Epithelial cell of proximal tubule (primary cell): ENCODE results near the gene FCRLB. TPM values are rescaled to one million over a fixed set of nuclear protein-coding genes. Genes with fewer than 3 reads are reported as not detected.
"Not testable (repeated sequence)": the region's sequence is repeated elsewhere in the genome, so short reads cannot be mapped to it uniquely, and the experiment has no call there.

Experiments used
- DNase-seq: peaks from one replicate; pipeline ENCODE4 v3.0.0-alpha.2; 2011; ENCODE audit warnings: low read depth
- H3K4me3 ChIP-seq: 2 replicates; pipeline ENCODE4 v1.5.1; 2011; ENCODE audit warnings: low read depth, mild to moderate bottlenecking, low read length
- CTCF ChIP-seq: conservative IDR thresholded peaks from 2 replicates; pipeline ENCODE4 v1.5.1; 2012; ENCODE audit warnings: low read depth, mild to moderate bottlenecking, low read length
- total RNA-seq: library from RNA; depleted of rRNA; stranded (reverse); fragments of >200 nt; gene quantifications from 2 replicates; pipeline ENCODE4 v1.2.3, GENCODE V29; 2015

The FCRLB gene
- 1.5 and 3.6 TPM in 2 replicates for total RNA-seq

GRCh38 chr1:161720956-161721737 is at the start of gene FCRLB:
TSS of gene FCRLB (plus strand) at chr1:161721544. CDS start at chr1:161722673, 1,129 bp downstream.
- TF ChIP-seq CTCF: no peak
- no peak within 1 kb of the TSS for H3K4me3 ChIP-seq
- DNase-seq: no peak

- H3K4me3 ChIP-seq, DNase-seq: not testable (repeated sequence)
These were observed 47.9 kb upstream of the FCRLB start for GRCh38 chr1:161673437-161673836.

GRCh38 chr1:161674447-161674846 is 46.9 kb upstream of the FCRLB start:
- DNase-seq, H3K4me3 ChIP-seq: not testable (repeated sequence)

DNA sequence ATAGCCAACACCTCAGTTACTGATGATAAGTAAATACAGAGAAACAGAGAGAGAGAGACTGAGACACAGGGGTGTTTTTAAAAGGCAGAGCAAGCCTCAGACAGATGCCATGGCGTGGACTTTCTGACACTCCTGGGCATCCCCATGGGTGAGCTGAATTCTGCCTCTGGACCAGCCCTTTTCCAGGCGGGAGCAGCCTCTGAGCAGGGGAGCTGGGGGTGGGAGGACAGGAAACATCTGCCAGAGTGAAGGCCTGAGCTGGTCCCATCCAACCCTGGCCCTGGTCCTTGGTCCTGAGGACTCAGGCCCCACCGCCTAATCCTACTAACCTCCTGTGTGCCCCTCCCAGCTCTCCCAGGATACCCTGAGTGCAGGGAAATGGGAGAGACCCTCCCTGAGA is 46.4 kb upstream of the FCRLB start:
- H3K4me3 ChIP-seq, DNase-seq: not testable (repeated sequence)

GRCh38 chr1:161676441-161676840 is 44.9 kb upstream of the FCRLB start:
- DNase-seq: no peak
- H3K4me3 ChIP-seq: no peak overlapping the region
- TF ChIP-seq CTCF: no peak

GRCh38 chr1:161676958-161677689 is 44.2 kb upstream of the FCRLB start:
- no peak overlapping the region for H3K4me3 ChIP-seq
- no peak for DNase-seq
- TF ChIP-seq CTCF: no peak

DNA sequence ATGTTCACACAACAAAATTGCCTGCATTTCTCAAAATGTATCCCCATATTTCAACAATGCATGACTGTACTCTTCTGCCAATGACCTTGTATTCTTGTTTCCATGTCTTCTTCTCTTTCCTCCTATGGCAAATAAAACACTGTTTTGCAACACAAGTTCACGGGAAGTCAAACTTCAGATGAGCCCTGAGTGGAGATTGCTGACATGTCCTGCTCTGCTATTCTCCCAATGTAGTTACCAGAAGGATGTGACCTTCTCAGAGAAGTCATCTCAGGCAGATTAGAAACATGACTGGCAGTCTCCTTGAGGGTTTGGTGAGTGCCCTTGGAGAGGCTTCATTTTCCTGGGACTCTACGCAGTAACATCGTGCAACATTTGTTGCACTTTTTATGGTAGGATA is 42.8 kb upstream of the FCRLB start:
- TF ChIP-seq CTCF: no peak
- H3K4me3 ChIP-seq: no peak overlapping the region
- DNase-seq: no peak

DNA sequence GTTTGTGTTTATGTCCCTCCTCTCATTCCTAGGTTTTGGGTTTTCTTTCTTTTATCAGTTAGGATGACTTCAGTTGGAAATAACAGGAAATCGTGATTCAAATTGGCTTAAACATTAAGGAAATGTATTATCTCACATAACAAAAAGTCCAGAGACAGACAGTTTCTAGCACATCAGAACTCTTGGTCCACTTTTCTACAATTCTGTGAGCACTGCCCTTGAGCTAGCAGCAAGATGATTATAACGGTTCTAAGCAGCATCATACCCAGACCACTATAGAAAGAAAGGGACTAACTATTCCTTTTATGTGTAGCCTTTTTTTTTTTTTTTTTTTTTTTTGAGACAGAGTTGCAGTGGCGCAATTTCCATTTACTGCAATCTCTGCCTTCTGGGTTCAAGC is 39.5 kb upstream of the FCRLB start:
- TF ChIP-seq CTCF: no peak
- H3K4me3 ChIP-seq: no peak overlapping the region
- no peak for DNase-seq
